Thoracic aorta (tissue), 2 donors: ENCODE results near the gene HES3. TPM values are rescaled to one million over a fixed set of nuclear protein-coding genes. Genes with fewer than 3 reads are reported as not detected.

ENCODE experiments used
- ATAC-seq: fragments of 150-250 bp; one replicate; pipeline ENCODE4 v1.8.0; 2017; ENCODE audit warnings: low read depth; ENCODE audit not compliant: insufficient number of reproducible peaks, low FRiP score
- DNase-seq: peaks from one replicate; pipeline ENCODE4 v3.0.0-alpha.2; 2020; ENCODE audit warnings: low spot score
- H3K27ac ChIP-seq, 2 donors: fragments of 200-600 bp; sonication (generic); 1 replicate in 1 of 2; 2 replicates in 1 of 2; pipeline ENCODE4 v1.5.1; 2016; ENCODE audit warnings: mild to moderate bottlenecking in 2 of 2, moderate library complexity in 2 of 2
- H3K27me3 ChIP-seq: fragments of 200-600 bp; sonication (generic); replicated peaks from 2 replicates; pipeline ENCODE4 v1.6.0; 2016; ENCODE audit warnings: mild to moderate bottlenecking; ENCODE audit not compliant: insufficient read depth
- H3K36me3 ChIP-seq: fragments of 200-600 bp; sonication (generic); one replicate; pipeline ENCODE4 v1.5.1; 2016
- H3K4me1 ChIP-seq, 2 donors: fragments of 200-600 bp; sonication (generic); 1 replicate in 1 of 2; 2 replicates in 1 of 2; pipeline versions ENCODE4 v1.5.1 to v1.6.0; 2016; ENCODE audit warnings: low read depth in 2 of 2, mild to moderate bottlenecking in 1 of 2; ENCODE audit not compliant: control insufficient read depth in 1 of 2
- H3K4me3 ChIP-seq: fragments of 200-600 bp; sonication (generic); 2 replicates; pipeline ENCODE4 v1.5.1; 2016; ENCODE audit warnings: mild to moderate bottlenecking
- H3K9me3 ChIP-seq: fragments of 200-600 bp; sonication (generic); 2 replicates; pipeline ENCODE4 v1.5.1; 2016
- CTCF ChIP-seq: fragments of 200-600 bp; sonication (generic); IDR thresholded peaks from one replicate; pipeline ENCODE4 v1.5.1; 2019; ENCODE audit warnings: antibody characterized with exemption
- total RNA-seq, 2 donors: library from RNA; depleted of rRNA; stranded (reverse); fragments of >200 nt; gene quantifications; one replicate each; pipeline versions ENCODE4 v1.1.0 to v1.2.3, GENCODE V29; 2016

Gene HES3
- total RNA-seq, 2 donors from 2014 or later: not detected

- TF ChIP-seq CTCF: no peak
- H3K4me1 ChIP-seq: peaks cover 8 to 17% of the 10 kb centered on the region in 2 donors
- ATAC-seq (no peak), DNase-seq (no peak)
- H3K9me3 ChIP-seq: no peaks in the 10 kb centered on the region
- H3K4me3 ChIP-seq: no peak overlapping the region
- H3K27me3 ChIP-seq: no peaks in the 10 kb centered on the region
- no peak overlapping the region for H3K27ac ChIP-seq
- H3K36me3 ChIP-seq: no peaks in the 10 kb centered on the region
Measured at GRCh38 chr1:6207921-6208320, 36.1 kb upstream of the HES3 start.

GRCh38 chr1:6208723-6209660 is 35.0 kb upstream of the HES3 start:
- TF ChIP-seq CTCF: peak; percentile 55
- DNase-seq: no peak
- Histone ChIP-seq H3K9me3 (no peaks in the 10 kb centered on the region), H3K4me1 (peaks cover 8 to 17% of the 10 kb centered on the region in 2 donors), H3K36me3 (no peaks in the 10 kb centered on the region), H3K4me3 (peak overlapping the region; percentile 62), H3K27me3 (no peaks in the 10 kb centered on the region), H3K27ac (no peak overlapping the region)
- no peak for ATAC-seq

GRCh38 chr1:6209661-6210580 is 34.1 kb upstream of the HES3 start:
- H3K9me3 ChIP-seq: no peaks in the 10 kb centered on the region
- ATAC-seq (no peak), DNase-seq (no peak)
- H3K36me3 ChIP-seq: no peaks in the 10 kb centered on the region
- H3K4me1 ChIP-seq: peaks cover 8 to 13% of the 10 kb centered on the region in 2 donors
- no peak overlapping the region for H3K27ac ChIP-seq
- H3K4me3 ChIP-seq: no peak overlapping the region
- H3K27me3 ChIP-seq: no peaks in the 10 kb centered on the region
- TF ChIP-seq CTCF: no peak

GRCh38 chr1:6210591-6211355 is 33.2 kb upstream of the HES3 start:
- no peaks in the 10 kb centered on the region for H3K36me3 ChIP-seq
- H3K27ac ChIP-seq: no peak overlapping the region
- peaks cover 8 to 11% of the 10 kb centered on the region in 2 donors for H3K4me1 ChIP-seq
- ATAC-seq (no peak), DNase-seq (no peak)
- no peaks in the 10 kb centered on the region for H3K27me3 ChIP-seq
- TF ChIP-seq CTCF: no peak
- no peak overlapping the region for H3K4me3 ChIP-seq
- no peaks in the 10 kb centered on the region for H3K9me3 ChIP-seq
